ENCODE results near the gene CT83. TPM values are rescaled to one million over a fixed set of nuclear protein-coding genes. Genes with fewer than 3 reads are reported as not detected.

Gene CT83, protein sequence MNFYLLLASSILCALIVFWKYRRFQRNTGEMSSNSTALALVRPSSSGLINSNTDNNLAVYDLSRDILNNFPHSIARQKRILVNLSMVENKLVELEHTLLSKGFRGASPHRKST
- total RNA-seq = not detected

DNA sequence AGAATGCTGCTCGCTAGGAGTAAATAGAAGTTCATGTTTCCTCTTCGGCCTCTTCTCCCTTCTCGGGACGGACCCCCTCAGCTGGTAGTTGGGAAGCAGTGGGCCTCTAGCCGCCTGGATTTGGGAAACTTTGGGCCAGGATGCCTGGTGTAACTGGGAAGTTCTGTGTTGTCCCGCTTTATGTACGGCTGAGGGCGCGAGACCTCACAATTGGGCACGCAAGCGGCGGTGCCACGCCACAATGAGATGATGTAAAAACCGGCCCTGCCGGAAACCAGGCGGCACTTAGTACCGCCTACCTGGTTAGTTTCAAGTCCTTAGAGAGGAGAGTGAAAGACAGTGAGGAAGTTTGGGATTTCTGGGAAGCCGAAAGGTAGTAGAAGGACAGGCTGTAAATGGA, at the start of gene CT83:
Gene CT83 (minus strand): TSS at position 155 of the 400 bp plus-strand sequence. CDS start 120 bp downstream, at position 35.
- no peaks in the 10 kb centered on the region for H3K9me3 ChIP-seq
- H3K27me3 ChIP-seq = no peaks in the 10 kb centered on the region
- no peak within 1 kb of the TSS for H3K4me3 ChIP-seq
- TF ChIP-seq EP300 (IDR thresholded peaks at IDR 0.05) = no peak
- TF ChIP-seq, protein P1, sequence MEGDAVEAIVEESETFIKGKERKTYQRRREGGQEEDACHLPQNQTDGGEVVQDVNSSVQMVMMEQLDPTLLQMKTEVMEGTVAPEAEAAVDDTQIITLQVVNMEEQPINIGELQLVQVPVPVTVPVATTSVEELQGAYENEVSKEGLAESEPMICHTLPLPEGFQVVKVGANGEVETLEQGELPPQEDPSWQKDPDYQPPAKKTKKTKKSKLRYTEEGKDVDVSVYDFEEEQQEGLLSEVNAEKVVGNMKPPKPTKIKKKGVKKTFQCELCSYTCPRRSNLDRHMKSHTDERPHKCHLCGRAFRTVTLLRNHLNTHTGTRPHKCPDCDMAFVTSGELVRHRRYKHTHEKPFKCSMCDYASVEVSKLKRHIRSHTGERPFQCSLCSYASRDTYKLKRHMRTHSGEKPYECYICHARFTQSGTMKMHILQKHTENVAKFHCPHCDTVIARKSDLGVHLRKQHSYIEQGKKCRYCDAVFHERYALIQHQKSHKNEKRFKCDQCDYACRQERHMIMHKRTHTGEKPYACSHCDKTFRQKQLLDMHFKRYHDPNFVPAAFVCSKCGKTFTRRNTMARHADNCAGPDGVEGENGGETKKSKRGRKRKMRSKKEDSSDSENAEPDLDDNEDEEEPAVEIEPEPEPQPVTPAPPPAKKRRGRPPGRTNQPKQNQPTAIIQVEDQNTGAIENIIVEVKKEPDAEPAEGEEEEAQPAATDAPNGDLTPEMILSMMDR (IDR thresholded peaks at IDR 0.05) = no peak
- no peak for TF ChIP-seq POLR2A (IDR thresholded peaks at IDR 0.05)
- no peak for TF ChIP-seq POLR2AphosphoS5 (IDR thresholded peaks at IDR 0.05)
- H3K27ac ChIP-seq = no peak within 1 kb of the TSS
- no peaks in the 10 kb centered on the region for H3K36me3 ChIP-seq
- no peak for ATAC-seq
- H3K4me1 ChIP-seq = no peaks in the 10 kb centered on the region
- WGBS, 2 donors (ENCODE audit: low coverage in 1 of 2) = 68 to 87% methylated on average over 3 to 5 of the region's 18 CpGs

DNA sequence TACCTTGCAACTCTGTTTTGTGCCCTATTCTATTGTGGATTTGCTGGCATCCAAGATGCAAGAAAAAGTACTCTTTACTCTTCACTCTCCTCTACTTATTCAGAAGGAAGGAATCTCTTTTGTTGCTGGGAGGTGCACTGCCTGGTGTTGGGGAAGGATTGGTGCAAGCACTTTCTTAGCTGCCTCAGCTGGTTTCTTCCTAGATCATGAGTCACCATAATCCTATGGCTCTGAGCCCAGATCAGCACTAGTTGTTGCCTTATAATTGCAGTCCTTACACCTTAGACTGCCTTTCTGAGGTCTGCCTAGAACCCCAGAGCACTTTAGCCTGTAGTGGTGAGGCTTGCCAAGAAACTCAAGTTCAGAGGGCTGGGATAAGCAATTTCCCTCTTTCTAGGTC, 37.0 kb upstream of the CT83 start:
- Histone ChIP-seq H3K27ac (no peak overlapping the region), H3K4me3 (no peak overlapping the region), H3K27me3 (no peaks in the 10 kb centered on the region), H3K36me3 (no peaks in the 10 kb centered on the region), H3K9me3 (no peaks in the 10 kb centered on the region), H3K4me1 (no peaks in the 10 kb centered on the region)
- ATAC-seq = no peak
- TF ChIP-seq POLR2AphosphoS5 (IDR thresholded peaks at IDR 0.05) (no peak), EP300 (IDR thresholded peaks at IDR 0.05) (no peak), POLR2A (IDR thresholded peaks at IDR 0.05) (no peak)
- TF ChIP-seq, protein P1 (IDR thresholded peaks at IDR 0.05) = no peak

DNA sequence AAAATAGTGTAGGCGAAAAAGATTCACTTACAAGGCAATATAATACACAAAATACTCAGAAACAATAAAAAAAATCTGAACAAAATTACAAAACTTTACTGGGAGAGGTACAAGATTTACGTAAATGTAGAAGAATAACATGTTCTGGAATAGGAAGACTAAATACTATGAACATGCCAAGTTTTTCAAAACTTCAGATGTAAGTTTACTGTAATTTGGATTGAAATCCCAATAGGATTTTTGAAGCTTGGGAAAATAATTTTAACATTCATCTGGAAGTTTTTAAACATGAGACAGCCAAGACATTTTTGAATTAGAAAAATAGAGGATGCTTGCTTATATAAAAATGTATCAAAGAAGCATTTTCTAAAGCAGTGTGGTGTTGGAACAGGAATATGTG, 30.5 kb upstream of the CT83 start:
- WGBS, 2 donors (ENCODE audit: low coverage in 1 of 2) = 51 to 54% methylated on average over 2 of the region's 2 CpGs
- TF ChIP-seq POLR2AphosphoS5 (IDR thresholded peaks at IDR 0.05) (no peak), EP300 (IDR thresholded peaks at IDR 0.05) (no peak), POLR2A (IDR thresholded peaks at IDR 0.05) (no peak)
- TF ChIP-seq, protein P1 (IDR thresholded peaks at IDR 0.05) = no peak
- no peak for ATAC-seq

DNA sequence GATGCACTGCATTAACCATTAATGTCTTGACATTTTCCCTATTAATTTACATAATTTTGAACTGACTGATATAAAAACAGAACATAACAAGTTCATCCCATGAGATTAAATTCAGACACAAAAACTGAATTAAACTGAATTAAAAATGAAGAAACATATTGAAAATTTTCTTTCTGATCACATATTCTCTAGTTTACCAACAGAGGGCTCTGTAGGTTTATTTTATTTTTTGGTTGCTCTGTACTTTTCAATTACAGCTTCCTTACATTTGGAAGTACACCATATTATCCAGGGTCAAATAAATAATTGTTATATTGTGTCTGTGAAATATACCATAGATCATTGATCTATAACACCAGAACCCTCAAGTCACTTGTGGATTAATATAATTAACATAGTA, 27.3 kb upstream of the CT83 start:
- no peaks in the 10 kb centered on the region for H3K27me3 ChIP-seq
- H3K4me3 ChIP-seq = no peak overlapping the region
- H3K4me1 ChIP-seq = no peaks in the 10 kb centered on the region
- no peaks in the 10 kb centered on the region for H3K36me3 ChIP-seq
- no peaks in the 10 kb centered on the region for H3K9me3 ChIP-seq
- TF ChIP-seq EP300 (IDR thresholded peaks at IDR 0.05) = no peak
- TF ChIP-seq, protein P1 (IDR thresholded peaks at IDR 0.05) = peak in 1 of 4 experiments; percentile 21
- no peak for ATAC-seq
- no peak overlapping the region for H3K27ac ChIP-seq

More for the DNA sequence above, 30.5 kb upstream of the CT83 start:
- no peak overlapping the region for H3K27ac ChIP-seq
- no peaks in the 10 kb centered on the region for H3K9me3 ChIP-seq
- H3K4me3 ChIP-seq = no peak overlapping the region
- H3K27me3 ChIP-seq = no peaks in the 10 kb centered on the region
- H3K4me1 ChIP-seq = no peaks in the 10 kb centered on the region
- H3K36me3 ChIP-seq = no peaks in the 10 kb centered on the region

DNA sequence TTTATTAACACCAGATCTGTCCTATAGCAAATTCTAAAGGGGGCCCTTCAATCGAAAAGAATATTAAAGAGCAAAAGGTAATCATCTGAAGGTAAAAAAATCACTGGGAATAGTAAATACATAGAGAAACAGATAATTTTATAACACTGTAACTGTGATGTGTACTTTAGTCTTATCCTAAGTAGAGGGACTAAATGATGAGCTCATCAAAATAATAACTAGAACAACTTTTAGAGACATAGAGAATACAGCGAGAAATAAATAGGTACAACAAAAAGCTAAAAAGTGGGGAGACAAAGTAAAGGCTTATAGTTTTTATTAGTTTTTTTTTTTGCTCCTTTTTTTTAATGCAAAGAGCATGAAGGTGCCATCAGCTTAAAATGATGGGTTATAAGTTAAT, 17.3 kb upstream of the CT83 start:
- H3K36me3 ChIP-seq = no peaks in the 10 kb centered on the region
- 90 to 100% methylated on average over 1 to 2 of the region's 2 CpGs for WGBS, 2 donors (ENCODE audit: low coverage in 1 of 2)
- H3K4me3 ChIP-seq = no peak overlapping the region
- no peaks in the 10 kb centered on the region for H3K9me3 ChIP-seq
- no peaks in the 10 kb centered on the region for H3K27me3 ChIP-seq
- H3K4me1 ChIP-seq = no peaks in the 10 kb centered on the region
- H3K27ac ChIP-seq = no peak overlapping the region
- no peak for ATAC-seq
- TF ChIP-seq EP300 (IDR thresholded peaks at IDR 0.05) (no peak), POLR2A (IDR thresholded peaks at IDR 0.05) (no peak), POLR2AphosphoS5 (IDR thresholded peaks at IDR 0.05) (no peak)
- TF ChIP-seq, protein P1 (IDR thresholded peaks at IDR 0.05) = no peak
